Neutrophil (primary cell): ENCODE data around the gene COG2.

Experiments
- H3K27ac ChIP-seq: fragments of 200-600 bp; sonication (generic); 2 replicates; pipeline ENCODE4 v1.5.1; 2016; ENCODE audit warnings: mild to moderate bottlenecking, moderate library complexity
- H3K27me3 ChIP-seq: fragments of 200-600 bp; sonication (generic); 2 replicates; pipeline ENCODE4 v1.6.0; 2016; ENCODE audit warnings: mild to moderate bottlenecking
- H3K36me3 ChIP-seq: fragments of 200-600 bp; sonication (generic); 2 replicates; pipeline ENCODE4 v1.5.1; 2017
- H3K4me1 ChIP-seq, 2 experiments: fragments of 200-600 bp in 1 of 2; sonication (generic) in 1 of 2; 1 replicate in 1 of 2; 2 replicates in 1 of 2; pipeline versions ENCODE4 v1.5.1 to v1.6.1; 2013 to 2016; ENCODE audit warnings: low read depth in 1 of 2, low read length in 1 of 2, mild to moderate bottlenecking in 1 of 2, moderate library complexity in 1 of 2; ENCODE audit not compliant: control insufficient read depth in 1 of 2, insufficient read depth in 1 of 2
- H3K4me3 ChIP-seq, 2 experiments: fragments of 200-600 bp in 1 of 2; sonication (generic) in 1 of 2; 1 replicate in 1 of 2; 2 replicates in 1 of 2; pipeline ENCODE4 v1.5.1; 2013 to 2016; ENCODE audit warnings: low read depth in 1 of 2, low read length in 1 of 2, mild to moderate bottlenecking in 1 of 2, moderate library complexity in 1 of 2
- H3K9me3 ChIP-seq: fragments of 200-600 bp; sonication (generic); 2 replicates; pipeline ENCODE4 v1.5.1; 2016
- TF ChIP-seq, protein P1 (sequence below): fragments of 200-600 bp; sonication (generic); IDR thresholded peaks from 2 replicates; pipeline ENCODE4 v1.5.1; 2016; ENCODE audit warnings: antibody characterized with exemption

COG2 gene

DNA sequence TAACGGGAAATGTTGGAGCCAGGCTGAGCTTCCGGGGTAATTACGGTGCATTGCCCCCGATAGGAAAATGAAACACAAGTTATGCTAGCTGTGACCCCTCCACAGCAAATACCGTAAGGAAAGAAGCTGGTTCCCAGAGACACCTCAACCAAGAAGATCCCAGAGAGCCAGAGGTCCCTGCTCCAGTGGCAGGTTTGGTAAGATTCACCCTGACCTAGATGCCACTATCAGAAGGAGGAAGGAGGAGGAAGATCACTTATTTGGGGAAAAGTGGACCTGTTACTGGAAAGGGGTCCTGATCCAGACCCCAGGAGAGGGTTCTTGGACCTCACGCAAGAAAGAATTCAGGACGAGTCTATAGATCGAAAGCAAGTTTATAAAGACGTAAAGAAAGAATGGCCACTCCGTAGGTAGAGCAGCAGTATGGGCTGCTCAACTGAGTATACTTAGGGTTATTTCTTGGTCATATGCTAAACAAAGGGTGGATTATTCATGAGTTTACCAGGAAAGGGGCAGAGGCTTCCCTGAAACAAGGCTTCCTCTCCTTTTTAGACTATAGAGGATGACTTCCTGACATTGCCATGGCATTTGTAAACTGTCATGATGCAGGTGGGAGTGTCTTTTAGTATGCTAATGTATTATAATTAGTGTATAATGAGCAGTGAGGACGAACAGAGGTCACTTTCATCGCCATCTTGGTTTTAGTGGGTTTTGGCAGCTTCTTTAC lies 97.4 kb downstream of the COG2 start:
- no peak overlapping the region for H3K27ac ChIP-seq
- H3K4me3 ChIP-seq: no peak overlapping the region
- no peaks in the 10 kb centered on the region for H3K9me3 ChIP-seq
- H3K36me3 ChIP-seq: no peaks in the 10 kb centered on the region
- H3K4me1 ChIP-seq: no peaks in the 10 kb centered on the region
- H3K27me3 ChIP-seq: peaks cover 4% of the 10 kb centered on the region
- TF ChIP-seq, protein P1, sequence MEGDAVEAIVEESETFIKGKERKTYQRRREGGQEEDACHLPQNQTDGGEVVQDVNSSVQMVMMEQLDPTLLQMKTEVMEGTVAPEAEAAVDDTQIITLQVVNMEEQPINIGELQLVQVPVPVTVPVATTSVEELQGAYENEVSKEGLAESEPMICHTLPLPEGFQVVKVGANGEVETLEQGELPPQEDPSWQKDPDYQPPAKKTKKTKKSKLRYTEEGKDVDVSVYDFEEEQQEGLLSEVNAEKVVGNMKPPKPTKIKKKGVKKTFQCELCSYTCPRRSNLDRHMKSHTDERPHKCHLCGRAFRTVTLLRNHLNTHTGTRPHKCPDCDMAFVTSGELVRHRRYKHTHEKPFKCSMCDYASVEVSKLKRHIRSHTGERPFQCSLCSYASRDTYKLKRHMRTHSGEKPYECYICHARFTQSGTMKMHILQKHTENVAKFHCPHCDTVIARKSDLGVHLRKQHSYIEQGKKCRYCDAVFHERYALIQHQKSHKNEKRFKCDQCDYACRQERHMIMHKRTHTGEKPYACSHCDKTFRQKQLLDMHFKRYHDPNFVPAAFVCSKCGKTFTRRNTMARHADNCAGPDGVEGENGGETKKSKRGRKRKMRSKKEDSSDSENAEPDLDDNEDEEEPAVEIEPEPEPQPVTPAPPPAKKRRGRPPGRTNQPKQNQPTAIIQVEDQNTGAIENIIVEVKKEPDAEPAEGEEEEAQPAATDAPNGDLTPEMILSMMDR: no peak
